ENCODE measurements around the gene ACVR1B. TPM values are rescaled to one million over a fixed set of nuclear protein-coding genes. Genes with fewer than 3 reads are reported as not detected.

ACVR1B gene
- total RNA-seq, 2 experiments from 2014 or later, result 7.5 to 8.6 TPM

DNA sequence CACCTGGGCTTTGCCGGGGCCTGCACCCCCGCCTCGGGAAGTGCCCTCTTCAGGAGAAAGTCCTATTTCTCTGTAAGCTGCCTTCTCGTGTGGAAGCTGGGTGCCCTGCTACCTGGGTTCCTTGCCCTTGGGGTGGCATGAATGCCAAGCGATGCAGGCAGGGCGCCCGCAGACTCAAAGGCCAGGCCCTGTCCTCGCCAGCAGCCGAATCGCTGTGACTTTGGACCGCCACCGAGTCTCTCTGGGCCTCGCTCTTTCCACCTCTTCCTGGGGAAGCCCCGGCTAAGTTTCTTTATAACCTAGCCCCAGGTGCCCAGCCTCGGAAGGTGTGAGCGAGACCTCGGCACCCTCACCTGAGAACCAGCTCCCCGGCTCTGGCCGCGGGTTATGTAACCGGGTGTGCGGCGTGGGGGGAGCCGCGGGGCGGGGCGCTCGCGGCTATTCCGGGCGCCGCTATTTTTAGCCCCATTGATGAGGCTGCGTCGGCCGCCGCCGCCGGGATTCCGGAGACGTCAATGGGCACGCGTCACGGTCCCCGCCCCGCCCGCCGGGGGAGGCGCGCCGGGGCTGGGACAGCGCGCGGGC is 85.2 kb downstream of the ACVR1B start:
- TF ChIP-seq, protein P1, sequence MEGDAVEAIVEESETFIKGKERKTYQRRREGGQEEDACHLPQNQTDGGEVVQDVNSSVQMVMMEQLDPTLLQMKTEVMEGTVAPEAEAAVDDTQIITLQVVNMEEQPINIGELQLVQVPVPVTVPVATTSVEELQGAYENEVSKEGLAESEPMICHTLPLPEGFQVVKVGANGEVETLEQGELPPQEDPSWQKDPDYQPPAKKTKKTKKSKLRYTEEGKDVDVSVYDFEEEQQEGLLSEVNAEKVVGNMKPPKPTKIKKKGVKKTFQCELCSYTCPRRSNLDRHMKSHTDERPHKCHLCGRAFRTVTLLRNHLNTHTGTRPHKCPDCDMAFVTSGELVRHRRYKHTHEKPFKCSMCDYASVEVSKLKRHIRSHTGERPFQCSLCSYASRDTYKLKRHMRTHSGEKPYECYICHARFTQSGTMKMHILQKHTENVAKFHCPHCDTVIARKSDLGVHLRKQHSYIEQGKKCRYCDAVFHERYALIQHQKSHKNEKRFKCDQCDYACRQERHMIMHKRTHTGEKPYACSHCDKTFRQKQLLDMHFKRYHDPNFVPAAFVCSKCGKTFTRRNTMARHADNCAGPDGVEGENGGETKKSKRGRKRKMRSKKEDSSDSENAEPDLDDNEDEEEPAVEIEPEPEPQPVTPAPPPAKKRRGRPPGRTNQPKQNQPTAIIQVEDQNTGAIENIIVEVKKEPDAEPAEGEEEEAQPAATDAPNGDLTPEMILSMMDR (IDR thresholded peaks at IDR 0.05), result no peak
- peak; percentile 84 for DNase-seq
- peak overlapping the region; percentile 71 for H3K27ac Mint-ChIP-seq
- H3K27me3 Mint-ChIP-seq, result no peaks in the 10 kb centered on the region
- peak; percentile 40 for ATAC-seq
- peaks cover 76% of the 10 kb centered on the region for H3K4me1 Mint-ChIP-seq (ENCODE audit: low read depth)
- peaks cover 8% of the 10 kb centered on the region for H3K36me3 Mint-ChIP-seq (ENCODE audit: low read depth)
- intact Hi-C loops (cut with micrococcal nuclease), result no loop called here
- ChIA-PET POLR2A (interaction anchor here (0.7 to 1.1 kb wide), 2 partner anchors 12 to 15 kb away, joined by 3 to 9 read pairs; partner anchors contain the start of gene NR4A1), CTCF (interaction anchor here (1.3 to 19.6 kb wide), 3 partner anchors 13 to 46 kb away, joined by 4 to 310 read pairs (median 5); partner anchors contain the start of gene NR4A1)
- H3K4me3 Mint-ChIP-seq, result peak overlapping the region; percentile 65
- H3K9me3 Mint-ChIP-seq, result no peaks in the 10 kb centered on the region

- no peak for ATAC-seq
- peaks cover 77% of the 10 kb centered on the region for H3K4me1 Mint-ChIP-seq (ENCODE audit: low read depth)
- peak overlapping the region; percentile 86 for H3K4me3 Mint-ChIP-seq
- H3K9me3 Mint-ChIP-seq, result no peaks in the 10 kb centered on the region
- ChIA-PET CTCF (interaction anchor here (1.1 to 19.6 kb wide), 5 partner anchors 8 to 84 kb away, joined by 4 to 310 read pairs (median 5); partner anchors contain the start of gene NR4A1), POLR2A (interaction anchor here (0.6 to 1.1 kb wide), 3 partner anchors 14 to 1465 kb away, joined by 3 to 9 read pairs (median 3); partner anchors contain the start of gene NR4A1)
- DNase-seq, result peak; percentile 49
- H3K27me3 Mint-ChIP-seq, result no peaks in the 10 kb centered on the region
- peaks cover 14% of the 10 kb centered on the region for H3K36me3 Mint-ChIP-seq (ENCODE audit: low read depth)
- TF ChIP-seq, protein P1 (IDR thresholded peaks at IDR 0.05), result no peak
- peak overlapping the region; percentile 59 for H3K27ac Mint-ChIP-seq
- intact Hi-C loops (cut with micrococcal nuclease), result no loop called here
Observed at GRCh38 chr12:52037248-52037861, 85.9 kb downstream of the ACVR1B start.

GRCh38 chr12:52038447-52038846 is 86.9 kb downstream of the ACVR1B start:
- Mint-ChIP-seq H3K36me3 (ENCODE audit: low read depth) (peaks cover 14% of the 10 kb centered on the region), H3K27ac (peak overlapping the region; percentile 59), H3K9me3 (no peaks in the 10 kb centered on the region), H3K4me1 (ENCODE audit: low read depth) (peaks cover 76% of the 10 kb centered on the region), H3K4me3 (peak overlapping the region; percentile 86), H3K27me3 (no peaks in the 10 kb centered on the region)
- POLR2A ChIA-PET, result interaction anchor here (2.4 to 3.7 kb wide), 2 partner anchors 13 kb away, joined by 12 to 19 read pairs; partner anchors contain the start of gene NR4A1
- CTCF ChIA-PET, result interaction anchor here (1.0 to 19.6 kb wide), 7 partner anchors 9 to 83 kb away, joined by 3 to 310 read pairs (median 7); partner anchors contain the start of gene NR4A1
- no peak for DNase-seq
- intact Hi-C loops (cut with micrococcal nuclease), result no loop called here
- no peak for ATAC-seq
- TF ChIP-seq, protein P1 (IDR thresholded peaks at IDR 0.05), result no peak

DNA sequence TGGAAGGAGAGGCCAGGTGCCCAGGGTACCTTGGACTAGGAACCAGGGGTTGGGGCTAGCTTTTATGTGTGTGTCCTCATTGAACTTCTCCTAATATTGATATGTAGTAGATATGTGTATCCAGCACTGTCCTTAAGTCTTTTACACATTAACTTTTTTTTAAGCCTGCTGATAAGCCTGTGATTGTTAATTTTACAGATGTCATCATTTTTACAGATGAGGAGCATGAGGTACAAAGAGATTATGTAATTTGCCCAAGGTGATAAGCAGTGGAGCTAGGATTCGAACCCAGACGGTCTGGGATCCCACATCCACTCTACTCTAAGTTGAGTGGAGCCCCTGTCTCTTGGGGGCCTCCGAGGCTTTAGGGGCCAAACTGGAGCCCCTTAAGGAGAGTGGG is 89.5 kb downstream of the ACVR1B start:
- CTCF ChIA-PET, result interaction anchor here (1.7 to 19.6 kb wide), 5 partner anchors 9 to 42 kb away, joined by 5 to 310 read pairs (median 11); partner anchors contain the start of genes ATG101 and NR4A1
- intact Hi-C loops (cut with micrococcal nuclease), result no loop called here
- H3K4me1 Mint-ChIP-seq (ENCODE audit: low read depth), result peaks cover 56% of the 10 kb centered on the region
- no peak for ATAC-seq
- H3K27me3 Mint-ChIP-seq, result no peaks in the 10 kb centered on the region
- POLR2A ChIA-PET, result interaction anchor here (1.1 to 3.7 kb wide), 3 partner anchors 9 to 15 kb away, joined by 3 to 19 read pairs (median 12); partner anchors contain the start of gene NR4A1
- H3K27ac Mint-ChIP-seq, result no peak overlapping the region
- H3K9me3 Mint-ChIP-seq, result no peaks in the 10 kb centered on the region
- TF ChIP-seq, protein P1 (IDR thresholded peaks at IDR 0.05), result no peak
- no peak for DNase-seq
- H3K4me3 Mint-ChIP-seq, result peak overlapping the region; percentile 86
- peaks cover 19% of the 10 kb centered on the region for H3K36me3 Mint-ChIP-seq (ENCODE audit: low read depth)

Measured in activated CD8-positive, alpha-beta T cell treated with anti-CD3 and anti-CD28 coated beads for 36 hours (primary cell).